GM13976 (cell line): Measurements from ENCODE around the gene KIRREL3.

Source experiments
- DNase-seq: peaks from one replicate; pipeline ENCODE4 v3.0.0; 2012; ENCODE audit warnings: low spot score
- in situ Hi-C: fragments of 300-500 bp; cut with MboI; formaldehyde crosslinking; loops from one replicate; pipeline ENCODE4 v1.12.0; 2022; ENCODE audit warnings: low sequenced_read_pairs, mixed read lengths, inconsistent platforms; ENCODE audit not compliant: unreplicated experiment
- TF ChIP-seq, protein P1 (sequence below): IDR thresholded peaks from 2 replicates; pipeline ENCODE4 v1.5.1; 2012; ENCODE audit warnings: borderline replicate concordance, mild to moderate bottlenecking; ENCODE audit not compliant: insufficient read depth; ENCODE audit errors: extremely low read depth, missing control alignments, control extremely low read depth

KIRREL3 gene

GRCh38 chr11:126924376-126925040 is 76.1 kb downstream of the KIRREL3 start:
- DNase-seq, result no peak
- in situ Hi-C loops, result no loop called here
- TF ChIP-seq, protein P1, sequence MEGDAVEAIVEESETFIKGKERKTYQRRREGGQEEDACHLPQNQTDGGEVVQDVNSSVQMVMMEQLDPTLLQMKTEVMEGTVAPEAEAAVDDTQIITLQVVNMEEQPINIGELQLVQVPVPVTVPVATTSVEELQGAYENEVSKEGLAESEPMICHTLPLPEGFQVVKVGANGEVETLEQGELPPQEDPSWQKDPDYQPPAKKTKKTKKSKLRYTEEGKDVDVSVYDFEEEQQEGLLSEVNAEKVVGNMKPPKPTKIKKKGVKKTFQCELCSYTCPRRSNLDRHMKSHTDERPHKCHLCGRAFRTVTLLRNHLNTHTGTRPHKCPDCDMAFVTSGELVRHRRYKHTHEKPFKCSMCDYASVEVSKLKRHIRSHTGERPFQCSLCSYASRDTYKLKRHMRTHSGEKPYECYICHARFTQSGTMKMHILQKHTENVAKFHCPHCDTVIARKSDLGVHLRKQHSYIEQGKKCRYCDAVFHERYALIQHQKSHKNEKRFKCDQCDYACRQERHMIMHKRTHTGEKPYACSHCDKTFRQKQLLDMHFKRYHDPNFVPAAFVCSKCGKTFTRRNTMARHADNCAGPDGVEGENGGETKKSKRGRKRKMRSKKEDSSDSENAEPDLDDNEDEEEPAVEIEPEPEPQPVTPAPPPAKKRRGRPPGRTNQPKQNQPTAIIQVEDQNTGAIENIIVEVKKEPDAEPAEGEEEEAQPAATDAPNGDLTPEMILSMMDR, result no peak

GRCh38 chr11:126920833-126921232 is 79.7 kb downstream of the KIRREL3 start:
- in situ Hi-C loops, result no loop called here

GRCh38 chr11:126919147-126919823 is 81.3 kb downstream of the KIRREL3 start:
- in situ Hi-C loops, result no loop called here
- DNase-seq, result no peak
- TF ChIP-seq, protein P1, result no peak

More at GRCh38 chr11:126920833-126921232, 79.7 kb downstream of the KIRREL3 start:
- TF ChIP-seq, protein P1, result no peak
- DNase-seq, result no peak

GRCh38 chr11:126918556-126918955 is 82.0 kb downstream of the KIRREL3 start:
- in situ Hi-C loops, result no loop called here
- no peak for DNase-seq
- TF ChIP-seq, protein P1, result no peak

GRCh38 chr11:126917531-126918204 is 82.9 kb downstream of the KIRREL3 start:
- TF ChIP-seq, protein P1, result no peak
- in situ Hi-C loops, result no loop called here
- no peak for DNase-seq

DNA sequence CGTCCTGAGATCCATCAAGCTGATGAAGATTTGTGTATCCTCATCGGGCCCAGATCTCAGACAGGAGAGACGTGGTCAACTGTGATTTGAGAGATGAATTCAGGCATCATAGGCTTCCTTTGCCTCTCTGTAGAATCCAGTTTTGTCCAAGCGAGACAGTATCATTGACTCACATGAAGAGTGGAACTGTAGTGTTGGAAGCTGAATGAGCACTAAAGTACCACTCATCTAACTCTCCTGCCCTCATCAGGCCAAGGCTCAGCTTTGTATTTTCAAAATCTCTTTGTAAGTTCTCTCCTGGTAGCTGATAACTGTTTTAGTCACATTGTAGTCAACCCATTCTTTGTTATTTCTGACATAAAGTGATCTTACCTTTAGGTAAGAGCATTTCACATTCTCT is 85.1 kb downstream of the KIRREL3 start:
- in situ Hi-C loops, result no loop called here
- no peak for DNase-seq
- TF ChIP-seq, protein P1, result no peak
